Measurements from ENCODE around the gene CA10. TPM values are rescaled to one million over a fixed set of nuclear protein-coding genes. Genes with fewer than 3 reads are reported as not detected.

The CA10 gene
- total and polyA plus RNA-seq, 2 donors (not counting 3 experiments of a cell fraction or from before 2014, with no cell fraction given): not detected

- no peak for TF ChIP-seq POLR2AphosphoS5 (IDR thresholded peaks at IDR 0.05; ENCODE audit: insufficient read depth, low read depth, low read length)
- no peak for TF ChIP-seq POLR2A (IDR thresholded peaks at IDR 0.05; ENCODE audit: low read depth, low read length)
- TF ChIP-seq CTCF (IDR thresholded peaks at IDR 0.05; ENCODE audit: extremely low read depth in 1 of 2, insufficient read depth in 1 of 2, low read depth in 1 of 2, low read length in 2 of 2): no peak
- no peak for TF ChIP-seq FOS (IDR thresholded peaks at IDR 0.05; ENCODE audit: borderline replicate concordance, insufficient read depth, low read length)
- no peaks in the 10 kb centered on the region for H3K4me1 ChIP-seq (ENCODE audit: control insufficient read depth, extremely low read depth, insufficient read depth, low read length)
- dilution Hi-C loops (cut with MboI; ENCODE audit: extremely low pct_ligation_motif_present, low sequenced_read_pairs) (no loop called here), intact Hi-C loops (cut with micrococcal nuclease) (no loop called here)
- H3K9ac ChIP-seq (replicated peaks; ENCODE audit: extremely low read depth, insufficient read depth, low read length): no peak overlapping the region
- H4K20me1 ChIP-seq (replicated peaks; ENCODE audit: control insufficient read depth, extremely low read depth, insufficient read depth, low read length): no peaks in the 10 kb centered on the region
- DNase-seq (ENCODE audit: low read depth, low spot score): no peak
- H3K9me3 ChIP-seq (replicated peaks; ENCODE audit: control insufficient read depth, insufficient read depth, low read length): no peaks in the 10 kb centered on the region
- H2AFZ ChIP-seq (ENCODE audit: low read depth, low read length): no peak overlapping the region
- POLR2A ChIA-PET: no interaction called here
- H3K4me2 ChIP-seq (ENCODE audit: insufficient read depth, low read length): no peak overlapping the region
- no peak overlapping the region for H3K27ac ChIP-seq (ENCODE audit: insufficient read depth, low read depth, low read length)
- no peaks in the 10 kb centered on the region for H3K9me1 ChIP-seq (replicated peaks; ENCODE audit: control insufficient read depth, extremely low read depth, insufficient read depth, low read length)
- no peaks in the 10 kb centered on the region for H3K27me3 ChIP-seq (ENCODE audit: control insufficient read depth in 2 of 2, insufficient read depth in 2 of 2, low read length in 2 of 2)
- H3K36me3 ChIP-seq (ENCODE audit: control insufficient read depth in 2 of 2, extremely low read depth in 1 of 2, insufficient read depth in 2 of 2, low read length in 2 of 2): no peaks in the 10 kb centered on the region
- no peaks in the 10 kb centered on the region for H3K79me2 ChIP-seq (ENCODE audit: control insufficient read depth, insufficient read depth, low read length)
- H3K4me3 ChIP-seq (replicated peaks in 1 of 3; ENCODE audit: insufficient read depth in 1 of 3, low read depth in 1 of 3, low read length in 3 of 3): no peak overlapping the region
- FAIRE-seq: no peak
- no TSS peak for BruUV-seq (replicated peaks)
- CTCF ChIA-PET: no interaction called here
These were observed 439.5 kb downstream of the CA10 start for GRCh38 chr17:51718983-51719382.

- dilution Hi-C loops (cut with MboI; ENCODE audit: extremely low pct_ligation_motif_present, low sequenced_read_pairs): no loop called here
- Histone ChIP-seq H3K36me3 (ENCODE audit: control insufficient read depth in 2 of 2, extremely low read depth in 1 of 2, insufficient read depth in 2 of 2, low read length in 2 of 2) (no peaks in the 10 kb centered on the region), H2AFZ (ENCODE audit: low read depth, low read length) (no peak overlapping the region), H3K27me3 (ENCODE audit: control insufficient read depth in 2 of 2, insufficient read depth in 2 of 2, low read length in 2 of 2) (no peaks in the 10 kb centered on the region), H3K9me1 (replicated peaks; ENCODE audit: control insufficient read depth, extremely low read depth, insufficient read depth, low read length) (no peaks in the 10 kb centered on the region), H4K20me1 (replicated peaks; ENCODE audit: control insufficient read depth, extremely low read depth, insufficient read depth, low read length) (no peaks in the 10 kb centered on the region), H3K79me2 (ENCODE audit: control insufficient read depth, insufficient read depth, low read length) (no peaks in the 10 kb centered on the region), H3K4me1 (ENCODE audit: control insufficient read depth, extremely low read depth, insufficient read depth, low read length) (no peaks in the 10 kb centered on the region), H3K9me3 (replicated peaks; ENCODE audit: control insufficient read depth, insufficient read depth, low read length) (no peaks in the 10 kb centered on the region), H3K27ac (ENCODE audit: insufficient read depth, low read depth, low read length) (no peak overlapping the region), H3K9ac (replicated peaks; ENCODE audit: extremely low read depth, insufficient read depth, low read length) (no peak overlapping the region), H3K4me2 (ENCODE audit: insufficient read depth, low read length) (no peak overlapping the region), H3K4me3 (replicated peaks in 1 of 3; ENCODE audit: insufficient read depth in 1 of 3, low read depth in 1 of 3, low read length in 3 of 3) (no peak overlapping the region)
- POLR2A ChIA-PET: no interaction called here
- intact Hi-C loops (cut with micrococcal nuclease): no loop called here
- DNase-seq (ENCODE audit: low read depth, low spot score) (no peak), FAIRE-seq (no peak)
- BruUV-seq (replicated peaks): no TSS peak
- CTCF ChIA-PET: no interaction called here
- TF ChIP-seq FOS (IDR thresholded peaks at IDR 0.05; ENCODE audit: borderline replicate concordance, insufficient read depth, low read length): no peak
- TF ChIP-seq POLR2A (IDR thresholded peaks at IDR 0.05; ENCODE audit: low read depth, low read length): no peak
- no peak for TF ChIP-seq MAX (IDR thresholded peaks at IDR 0.05; ENCODE audit: insufficient read depth, insufficient read length)
- no peak for TF ChIP-seq JUN (IDR thresholded peaks at IDR 0.05; ENCODE audit: borderline replicate concordance, insufficient read depth, insufficient read length, low read depth)
- no peak for TF ChIP-seq MYC (IDR thresholded peaks at IDR 0.05; ENCODE audit: low read depth, low read length)
- no peak for TF ChIP-seq POLR2AphosphoS5 (IDR thresholded peaks at IDR 0.05; ENCODE audit: insufficient read depth, low read depth, low read length)
- TF ChIP-seq EZH2 (IDR thresholded peaks at IDR 0.05; ENCODE audit: borderline replicate concordance, low read depth, low read length, severe bottlenecking): no peak
- TF ChIP-seq CTCF (IDR thresholded peaks at IDR 0.05; ENCODE audit: extremely low read depth in 1 of 2, insufficient read depth in 1 of 2, low read depth in 1 of 2, low read length in 2 of 2): no peak
- TF ChIP-seq GATA2 (IDR thresholded peaks at IDR 0.05; ENCODE audit: insufficient read depth, insufficient read length, low read depth, low read length): no peak
These were observed 446.9 kb downstream of the CA10 start for GRCh38 chr17:51711581-51711980.
